ENCODE results near the gene REV3L. TPM values are rescaled to one million over a fixed set of nuclear protein-coding genes. Genes with fewer than 3 reads are reported as not detected.

The REV3L gene
- total RNA-seq, 1 donor from 2014 or later, result 26.4 TPM

- no peak for DNase-seq (ENCODE audit: extremely low spot score, unreplicated experiment)
- Mint-ChIP-seq H3K9me3 (ENCODE audit: unreplicated experiment) (peaks cover 18% of the 10 kb centered on the region), H3K27me3 (ENCODE audit: unreplicated experiment) (no peaks in the 10 kb centered on the region), H3K36me3 (ENCODE audit: unreplicated experiment) (peaks cover 48% of the 10 kb centered on the region), H3K4me3 (ENCODE audit: unreplicated experiment) (no peak overlapping the region), H3K4me1 (ENCODE audit: unreplicated experiment) (no peaks in the 10 kb centered on the region), H3K27ac (ENCODE audit: unreplicated experiment) (no peak overlapping the region)
- TF ChIP-seq CTCF (IDR thresholded peaks at IDR 0.05), result no peak
These were observed 101.3 kb downstream of the REV3L start for GRCh38 chr6:111381728-111382127.

GRCh38 chr6:111381123-111381522 lies 101.9 kb downstream of the REV3L start:
- Mint-ChIP-seq H3K27me3 (ENCODE audit: unreplicated experiment) (no peaks in the 10 kb centered on the region), H3K36me3 (ENCODE audit: unreplicated experiment) (peaks cover 51% of the 10 kb centered on the region), H3K4me3 (ENCODE audit: unreplicated experiment) (no peak overlapping the region), H3K4me1 (ENCODE audit: unreplicated experiment) (no peaks in the 10 kb centered on the region), H3K27ac (ENCODE audit: unreplicated experiment) (no peak overlapping the region), H3K9me3 (ENCODE audit: unreplicated experiment) (peaks cover 18% of the 10 kb centered on the region)
- no peak for DNase-seq (ENCODE audit: extremely low spot score, unreplicated experiment)
- TF ChIP-seq CTCF (IDR thresholded peaks at IDR 0.05), result no peak

- Mint-ChIP-seq H3K9me3 (ENCODE audit: unreplicated experiment) (peaks cover 18% of the 10 kb centered on the region), H3K27me3 (ENCODE audit: unreplicated experiment) (no peaks in the 10 kb centered on the region), H3K36me3 (ENCODE audit: unreplicated experiment) (peaks cover 61% of the 10 kb centered on the region), H3K27ac (ENCODE audit: unreplicated experiment) (no peak overlapping the region), H3K4me3 (ENCODE audit: unreplicated experiment) (no peak overlapping the region), H3K4me1 (ENCODE audit: unreplicated experiment) (no peaks in the 10 kb centered on the region)
- TF ChIP-seq CTCF (IDR thresholded peaks at IDR 0.05), result no peak
- DNase-seq (ENCODE audit: extremely low spot score, unreplicated experiment), result no peak
These were observed 103.2 kb downstream of the REV3L start for GRCh38 chr6:111379831-111380230.

GRCh38 chr6:111379302-111379701 lies 103.7 kb downstream of the REV3L start:
- Mint-ChIP-seq H3K27ac (ENCODE audit: unreplicated experiment) (no peak overlapping the region), H3K4me3 (ENCODE audit: unreplicated experiment) (no peak overlapping the region), H3K27me3 (ENCODE audit: unreplicated experiment) (no peaks in the 10 kb centered on the region), H3K4me1 (ENCODE audit: unreplicated experiment) (no peaks in the 10 kb centered on the region), H3K36me3 (ENCODE audit: unreplicated experiment) (peaks cover 61% of the 10 kb centered on the region), H3K9me3 (ENCODE audit: unreplicated experiment) (peaks cover 12% of the 10 kb centered on the region)
- no peak for DNase-seq (ENCODE audit: extremely low spot score, unreplicated experiment)
- TF ChIP-seq CTCF (IDR thresholded peaks at IDR 0.05), result no peak

GRCh38 chr6:111377558-111378120 lies 105.4 kb downstream of the REV3L start:
- Mint-ChIP-seq H3K36me3 (ENCODE audit: unreplicated experiment) (peaks cover 63% of the 10 kb centered on the region), H3K9me3 (ENCODE audit: unreplicated experiment) (no peaks in the 10 kb centered on the region), H3K27me3 (ENCODE audit: unreplicated experiment) (no peaks in the 10 kb centered on the region), H3K4me1 (ENCODE audit: unreplicated experiment) (no peaks in the 10 kb centered on the region), H3K27ac (ENCODE audit: unreplicated experiment) (no peak overlapping the region), H3K4me3 (ENCODE audit: unreplicated experiment) (no peak overlapping the region)
- TF ChIP-seq CTCF (IDR thresholded peaks at IDR 0.05), result no peak
- no peak for DNase-seq (ENCODE audit: extremely low spot score, unreplicated experiment)

Measured in osteocyte (in vitro differentiated cells).